GM12865 (cell line): ENCODE data around the gene TP53I11.

ENCODE experiments used
- DNase-seq: peaks from one replicate; pipeline ENCODE4 v3.0.0; 2010; ENCODE audit warnings: low read depth
- H3K4me3 ChIP-seq: 2 replicates; pipeline ENCODE4 v1.5.1; 2011; ENCODE audit warnings: mild to moderate bottlenecking, low read depth, low read length, control low read depth
- TF ChIP-seq, protein P1 (sequence below): IDR thresholded peaks from 2 replicates; pipeline ENCODE4 v1.5.1; 2011; ENCODE audit warnings: low read length, control low read depth, low read depth, inconsistent platforms; ENCODE audit not compliant: insufficient read depth; ENCODE audit errors: missing control alignments

The TP53I11 gene

GRCh38 chr11:44909557-44909956, 41.1 kb downstream of the TP53I11 start:
- TF ChIP-seq, protein P1, sequence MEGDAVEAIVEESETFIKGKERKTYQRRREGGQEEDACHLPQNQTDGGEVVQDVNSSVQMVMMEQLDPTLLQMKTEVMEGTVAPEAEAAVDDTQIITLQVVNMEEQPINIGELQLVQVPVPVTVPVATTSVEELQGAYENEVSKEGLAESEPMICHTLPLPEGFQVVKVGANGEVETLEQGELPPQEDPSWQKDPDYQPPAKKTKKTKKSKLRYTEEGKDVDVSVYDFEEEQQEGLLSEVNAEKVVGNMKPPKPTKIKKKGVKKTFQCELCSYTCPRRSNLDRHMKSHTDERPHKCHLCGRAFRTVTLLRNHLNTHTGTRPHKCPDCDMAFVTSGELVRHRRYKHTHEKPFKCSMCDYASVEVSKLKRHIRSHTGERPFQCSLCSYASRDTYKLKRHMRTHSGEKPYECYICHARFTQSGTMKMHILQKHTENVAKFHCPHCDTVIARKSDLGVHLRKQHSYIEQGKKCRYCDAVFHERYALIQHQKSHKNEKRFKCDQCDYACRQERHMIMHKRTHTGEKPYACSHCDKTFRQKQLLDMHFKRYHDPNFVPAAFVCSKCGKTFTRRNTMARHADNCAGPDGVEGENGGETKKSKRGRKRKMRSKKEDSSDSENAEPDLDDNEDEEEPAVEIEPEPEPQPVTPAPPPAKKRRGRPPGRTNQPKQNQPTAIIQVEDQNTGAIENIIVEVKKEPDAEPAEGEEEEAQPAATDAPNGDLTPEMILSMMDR, result no peak
- no peak overlapping the region for H3K4me3 ChIP-seq

GRCh38 chr11:44906649-44907048, 44.0 kb downstream of the TP53I11 start:
- TF ChIP-seq, protein P1, result no peak
- DNase-seq, result no peak
- H3K4me3 ChIP-seq, result no peak overlapping the region

More at GRCh38 chr11:44909557-44909956, 41.1 kb downstream of the TP53I11 start:
- DNase-seq, result no peak

GRCh38 chr11:44905131-44905866, 45.4 kb downstream of the TP53I11 start:
- H3K4me3 ChIP-seq, result no peak overlapping the region
- DNase-seq, result no peak
- TF ChIP-seq, protein P1, result no peak

DNA sequence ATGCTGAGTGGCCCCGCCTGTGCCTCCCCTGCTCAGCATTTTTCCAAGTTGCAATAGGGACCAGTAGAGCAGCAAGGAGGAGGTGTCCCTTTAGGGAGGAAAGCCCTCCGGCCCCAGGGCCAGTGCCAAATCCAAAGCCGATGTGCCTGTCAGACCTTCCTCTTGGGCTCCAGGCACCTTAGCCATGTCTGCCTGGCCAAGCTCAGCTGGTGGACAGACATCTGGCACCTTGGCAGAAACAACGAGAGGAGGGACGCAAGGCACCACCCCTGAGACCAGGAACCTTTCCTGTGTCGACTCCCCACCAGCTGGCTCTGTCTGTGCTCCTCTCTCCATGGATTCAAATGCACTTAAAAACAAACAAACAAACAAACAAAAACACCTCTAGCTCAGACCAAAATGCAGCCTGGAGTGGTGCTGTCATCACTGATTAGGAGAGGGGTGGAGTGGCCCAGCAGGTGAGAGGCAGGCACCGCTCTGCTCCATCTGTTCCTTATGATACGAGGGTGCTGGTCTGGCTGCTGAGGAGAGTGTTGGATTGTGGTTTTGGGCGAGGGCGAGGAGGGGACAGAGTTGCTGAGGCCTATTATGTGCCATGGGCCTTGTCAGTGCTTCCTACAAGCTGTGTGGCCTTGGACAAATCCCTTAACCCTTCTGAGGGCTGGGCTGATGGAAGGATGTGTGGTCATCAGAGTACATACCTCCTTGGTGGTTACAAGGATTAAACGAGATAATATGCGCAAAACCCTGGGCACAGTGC, 46.2 kb downstream of the TP53I11 start:
- no peak overlapping the region for H3K4me3 ChIP-seq
- TF ChIP-seq, protein P1, result no peak

DNA sequence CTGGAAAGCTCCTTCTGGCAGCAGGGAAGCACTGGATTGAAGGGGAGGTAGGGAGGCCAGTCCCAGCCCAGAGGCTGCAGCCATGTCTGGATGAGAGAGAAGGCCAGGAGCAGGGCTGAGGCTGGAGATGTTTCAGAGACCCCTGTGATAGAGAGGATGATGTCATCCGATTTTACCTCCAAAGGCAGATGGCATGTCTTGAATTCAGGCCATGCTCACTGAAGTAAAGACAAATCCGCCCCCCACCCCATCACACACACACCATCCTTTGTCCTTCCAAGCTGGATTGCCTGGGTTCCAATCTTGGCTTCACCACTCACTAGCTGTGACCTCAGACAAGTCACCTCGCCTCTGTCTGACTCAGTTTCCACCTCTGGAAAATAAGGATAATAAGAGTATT, 47.2 kb downstream of the TP53I11 start:
- TF ChIP-seq, protein P1, result no peak
- no peak overlapping the region for H3K4me3 ChIP-seq
- no peak for DNase-seq

More for the DNA sequence above, 46.2 kb downstream of the TP53I11 start:
- no peak for DNase-seq

- H3K4me3 ChIP-seq, result no peak overlapping the region
- DNase-seq, result no peak
- TF ChIP-seq, protein P1, result no peak
Observed at GRCh38 chr11:44903035-44903434, 47.6 kb downstream of the TP53I11 start.
